ACC112 (cell line): Measurements from ENCODE around the gene RSPH1.

Experiments
- H2AFZ ChIP-seq: fragments of 200-600 bp; sonication (generic); one replicate; pipeline ENCODE4 v1.6.0; 2017; ENCODE audit warnings: antibody characterized with exemption, low read length; ENCODE audit not compliant: unreplicated experiment
- H3K27ac ChIP-seq: fragments of 200-600 bp; sonication (generic); 2 replicates; pipeline ENCODE4 v1.5.1; 2014; ENCODE audit warnings: low read depth, mild to moderate bottlenecking, antibody characterized with exemption, low read length, moderate library complexity
- H3K27me3 ChIP-seq: fragments of 200-600 bp; sonication (generic); 2 replicates; pipeline ENCODE4 v1.6.1; 2014; ENCODE audit warnings: mild to moderate bottlenecking, antibody characterized with exemption, low read length, moderate library complexity, mixed read lengths; ENCODE audit not compliant: insufficient read depth
- H3K36me3 ChIP-seq: fragments of 200-600 bp; sonication (generic); 2 replicates; pipeline ENCODE4 v1.6.1; 2016; ENCODE audit warnings: mild to moderate bottlenecking, antibody characterized with exemption, low read length, moderate library complexity, mixed read lengths; ENCODE audit not compliant: insufficient read depth
- H3K4me1 ChIP-seq: fragments of 200-600 bp; sonication (generic); one replicate; pipeline ENCODE4 v1.6.1; 2016; ENCODE audit warnings: low read length, mixed read lengths; ENCODE audit not compliant: insufficient read depth, unreplicated experiment, control insufficient read depth
- H3K4me3 ChIP-seq: fragments of 200-600 bp; sonication (generic); 2 replicates; pipeline ENCODE4 v1.5.1; 2014; ENCODE audit warnings: mild to moderate bottlenecking, low read depth, low read length
- H3K79me2 ChIP-seq: fragments of 200-600 bp; sonication (generic); one replicate; pipeline ENCODE4 v1.6.0; 2016; ENCODE audit warnings: low read length; ENCODE audit not compliant: control insufficient read depth, unreplicated experiment, insufficient read depth

RSPH1 gene

GRCh38 chr21:42455196-42455595 lies 40.8 kb downstream of the RSPH1 start:
- H2AFZ ChIP-seq, result no peak overlapping the region
- no peak overlapping the region for H3K4me3 ChIP-seq
- peaks cover 3% of the 10 kb centered on the region for H3K4me1 ChIP-seq
- H3K27ac ChIP-seq, result no peak overlapping the region
- H3K36me3 ChIP-seq, result no peaks in the 10 kb centered on the region
- peaks cover 22% of the 10 kb centered on the region; the same call in 1 of the 2 replicates for H3K27me3 ChIP-seq
- H3K79me2 ChIP-seq, result no peaks in the 10 kb centered on the region

GRCh38 chr21:42454786-42455185 lies 41.2 kb downstream of the RSPH1 start:
- Histone ChIP-seq H3K4me1 (peaks cover 3% of the 10 kb centered on the region), H3K27me3 (peaks cover 22% of the 10 kb centered on the region; the same call in 1 of the 2 replicates), H3K79me2 (no peaks in the 10 kb centered on the region), H3K27ac (no peak overlapping the region), H2AFZ (no peak overlapping the region), H3K4me3 (no peak overlapping the region), H3K36me3 (no peaks in the 10 kb centered on the region)

GRCh38 chr21:42453986-42454570 lies 41.9 kb downstream of the RSPH1 start:
- no peak overlapping the region for H2AFZ ChIP-seq
- peaks cover 3% of the 10 kb centered on the region for H3K4me1 ChIP-seq
- no peaks in the 10 kb centered on the region for H3K36me3 ChIP-seq
- peaks cover 22% of the 10 kb centered on the region; the same call in 1 of the 2 replicates for H3K27me3 ChIP-seq
- H3K27ac ChIP-seq, result no peak overlapping the region
- H3K4me3 ChIP-seq, result no peak overlapping the region
- H3K79me2 ChIP-seq, result no peaks in the 10 kb centered on the region

GRCh38 chr21:42453224-42453985 lies 42.6 kb downstream of the RSPH1 start:
- Histone ChIP-seq H3K4me1 (peaks cover 3% of the 10 kb centered on the region), H3K4me3 (no peak overlapping the region), H3K36me3 (no peaks in the 10 kb centered on the region), H3K27ac (no peak overlapping the region), H3K79me2 (no peaks in the 10 kb centered on the region), H2AFZ (no peak overlapping the region), H3K27me3 (peaks cover 19% of the 10 kb centered on the region; the same call in 1 of the 2 replicates)

GRCh38 chr21:42452401-42453223 lies 43.4 kb downstream of the RSPH1 start:
- Histone ChIP-seq H3K27ac (no peak overlapping the region), H3K4me3 (no peak overlapping the region), H3K36me3 (no peaks in the 10 kb centered on the region), H3K79me2 (no peaks in the 10 kb centered on the region), H3K27me3 (peaks cover 25% of the 10 kb centered on the region; the same call in 1 of the 2 replicates), H2AFZ (no peak overlapping the region), H3K4me1 (peaks cover 3% of the 10 kb centered on the region)

GRCh38 chr21:42451941-42452340 lies 44.1 kb downstream of the RSPH1 start:
- Histone ChIP-seq H3K36me3 (no peaks in the 10 kb centered on the region), H3K79me2 (no peaks in the 10 kb centered on the region), H3K4me1 (peaks cover 3% of the 10 kb centered on the region), H3K4me3 (no peak overlapping the region), H3K27me3 (peaks cover 28% of the 10 kb centered on the region; the same call in 1 of the 2 replicates), H2AFZ (no peak overlapping the region), H3K27ac (no peak overlapping the region)

- Histone ChIP-seq H3K79me2 (no peaks in the 10 kb centered on the region), H2AFZ (no peak overlapping the region), H3K27me3 (peaks cover 34% of the 10 kb centered on the region), H3K4me3 (no peak overlapping the region), H3K4me1 (no peaks in the 10 kb centered on the region), H3K36me3 (no peaks in the 10 kb centered on the region), H3K27ac (no peak overlapping the region)
Measured at GRCh38 chr21:42448686-42449085, 47.3 kb downstream of the RSPH1 start.

- Histone ChIP-seq H2AFZ (no peak overlapping the region), H3K79me2 (no peaks in the 10 kb centered on the region), H3K36me3 (no peaks in the 10 kb centered on the region), H3K27me3 (peaks cover 32% of the 10 kb centered on the region), H3K27ac (no peak overlapping the region), H3K4me3 (no peak overlapping the region), H3K4me1 (no peaks in the 10 kb centered on the region)
Measured at GRCh38 chr21:42447732-42448131, 48.3 kb downstream of the RSPH1 start.

- no peaks in the 10 kb centered on the region for H3K79me2 ChIP-seq
- H3K36me3 ChIP-seq, result no peaks in the 10 kb centered on the region
- no peaks in the 10 kb centered on the region for H3K4me1 ChIP-seq
- no peak overlapping the region for H2AFZ ChIP-seq
- no peak overlapping the region for H3K27ac ChIP-seq
- H3K4me3 ChIP-seq, result no peak overlapping the region
- H3K27me3 ChIP-seq, result peaks cover 38% of the 10 kb centered on the region
Measured at GRCh38 chr21:42447182-42447581, 48.8 kb downstream of the RSPH1 start.

- Histone ChIP-seq H3K79me2 (no peaks in the 10 kb centered on the region), H3K4me3 (no peak overlapping the region), H3K4me1 (no peaks in the 10 kb centered on the region), H3K36me3 (no peaks in the 10 kb centered on the region), H2AFZ (no peak overlapping the region), H3K27ac (no peak overlapping the region), H3K27me3 (peaks cover 43% of the 10 kb centered on the region)
Measured at GRCh38 chr21:42446531-42446930, 49.5 kb downstream of the RSPH1 start.
